ENCODE results near the gene MRTFA. TPM values are rescaled to one million over a fixed set of nuclear protein-coding genes. Genes with fewer than 3 reads are reported as not detected.

MRTFA gene
- total and polyA plus RNA-seq, 9 of the 15 experiments (the other 6 are each of a cell fraction or from before 2014, with no cell fraction given), result 0.84 to 21.1 (median 3.7) TPM

DNA sequence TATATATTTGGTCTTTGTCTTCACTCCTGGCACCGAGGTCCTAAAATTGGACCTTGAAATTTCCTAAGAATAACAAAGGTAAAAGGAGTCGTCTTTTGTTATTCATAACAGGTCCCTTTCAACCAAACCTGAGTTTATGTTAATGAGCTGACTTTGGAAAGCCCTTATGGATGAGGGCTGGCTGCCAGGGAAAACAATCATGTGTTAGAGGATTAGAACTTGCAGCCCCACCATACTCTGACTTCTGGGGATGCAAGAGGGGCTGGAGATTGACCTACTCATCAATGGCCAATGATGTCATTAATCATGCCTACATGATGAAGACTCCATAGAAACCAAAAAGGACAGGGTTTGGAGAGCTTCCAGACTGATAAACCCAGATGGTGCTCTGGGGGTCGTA is 118.9 kb downstream of the MRTFA start:
- TF ChIP-seq, protein P1, sequence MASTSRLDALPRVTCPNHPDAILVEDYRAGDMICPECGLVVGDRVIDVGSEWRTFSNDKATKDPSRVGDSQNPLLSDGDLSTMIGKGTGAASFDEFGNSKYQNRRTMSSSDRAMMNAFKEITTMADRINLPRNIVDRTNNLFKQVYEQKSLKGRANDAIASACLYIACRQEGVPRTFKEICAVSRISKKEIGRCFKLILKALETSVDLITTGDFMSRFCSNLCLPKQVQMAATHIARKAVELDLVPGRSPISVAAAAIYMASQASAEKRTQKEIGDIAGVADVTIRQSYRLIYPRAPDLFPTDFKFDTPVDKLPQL (IDR thresholded peaks at IDR 0.05; ENCODE audit: extremely low read depth, insufficient read length), result no peak
- TF ChIP-seq FIP1L1 (IDR thresholded peaks at IDR 0.05; ENCODE audit: low read depth, low read length, poor library complexity, severe bottlenecking) (no peak), ZNF354B (CRISPR knock-in tag; IDR thresholded peaks at IDR 0.05) (no peak), RNF2 (IDR thresholded peaks at IDR 0.05) (no peak), ZNF668 (CRISPR knock-in tag; IDR thresholded peaks at IDR 0.05) (no peak), MYNN (IDR thresholded peaks at IDR 0.05) (no peak), MYNN (CRISPR knock-in tag; IDR thresholded peaks at IDR 0.05) (no peak), ZNF165 (CRISPR knock-in tag; IDR thresholded peaks at IDR 0.05; ENCODE audit: borderline replicate concordance) (no peak), TEAD2 (tag; IDR thresholded peaks at IDR 0.05) (no peak), KAT8 (IDR thresholded peaks at IDR 0.05; ENCODE audit: low read depth) (no peak), FOXM1 (IDR thresholded peaks at IDR 0.05; ENCODE audit: low read depth) (no peak), FOXM1 (CRISPR knock-in tag; IDR thresholded peaks at IDR 0.05; ENCODE audit: low read depth) (no peak), RBM39 (optimal IDR thresholded peaks at IDR 0.05; ENCODE audit: low read depth, low read length) (no peak)
- TF ChIP-seq, protein P2, sequence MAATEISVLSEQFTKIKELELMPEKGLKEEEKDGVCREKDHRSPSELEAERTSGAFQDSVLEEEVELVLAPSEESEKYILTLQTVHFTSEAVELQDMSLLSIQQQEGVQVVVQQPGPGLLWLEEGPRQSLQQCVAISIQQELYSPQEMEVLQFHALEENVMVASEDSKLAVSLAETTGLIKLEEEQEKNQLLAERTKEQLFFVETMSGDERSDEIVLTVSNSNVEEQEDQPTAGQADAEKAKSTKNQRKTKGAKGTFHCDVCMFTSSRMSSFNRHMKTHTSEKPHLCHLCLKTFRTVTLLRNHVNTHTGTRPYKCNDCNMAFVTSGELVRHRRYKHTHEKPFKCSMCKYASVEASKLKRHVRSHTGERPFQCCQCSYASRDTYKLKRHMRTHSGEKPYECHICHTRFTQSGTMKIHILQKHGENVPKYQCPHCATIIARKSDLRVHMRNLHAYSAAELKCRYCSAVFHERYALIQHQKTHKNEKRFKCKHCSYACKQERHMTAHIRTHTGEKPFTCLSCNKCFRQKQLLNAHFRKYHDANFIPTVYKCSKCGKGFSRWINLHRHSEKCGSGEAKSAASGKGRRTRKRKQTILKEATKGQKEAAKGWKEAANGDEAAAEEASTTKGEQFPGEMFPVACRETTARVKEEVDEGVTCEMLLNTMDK (IDR thresholded peaks at IDR 0.05; ENCODE audit: borderline replicate concordance, insufficient read depth, low read depth, low read length, poor library complexity, severe bottlenecking), result no peak
- TF ChIP-seq, protein P3, sequence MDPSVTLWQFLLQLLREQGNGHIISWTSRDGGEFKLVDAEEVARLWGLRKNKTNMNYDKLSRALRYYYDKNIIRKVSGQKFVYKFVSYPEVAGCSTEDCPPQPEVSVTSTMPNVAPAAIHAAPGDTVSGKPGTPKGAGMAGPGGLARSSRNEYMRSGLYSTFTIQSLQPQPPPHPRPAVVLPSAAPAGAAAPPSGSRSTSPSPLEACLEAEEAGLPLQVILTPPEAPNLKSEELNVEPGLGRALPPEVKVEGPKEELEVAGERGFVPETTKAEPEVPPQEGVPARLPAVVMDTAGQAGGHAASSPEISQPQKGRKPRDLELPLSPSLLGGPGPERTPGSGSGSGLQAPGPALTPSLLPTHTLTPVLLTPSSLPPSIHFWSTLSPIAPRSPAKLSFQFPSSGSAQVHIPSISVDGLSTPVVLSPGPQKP (CRISPR knock-in tag; IDR thresholded peaks at IDR 0.05), result no peak
- TF ChIP-seq, protein P4, sequence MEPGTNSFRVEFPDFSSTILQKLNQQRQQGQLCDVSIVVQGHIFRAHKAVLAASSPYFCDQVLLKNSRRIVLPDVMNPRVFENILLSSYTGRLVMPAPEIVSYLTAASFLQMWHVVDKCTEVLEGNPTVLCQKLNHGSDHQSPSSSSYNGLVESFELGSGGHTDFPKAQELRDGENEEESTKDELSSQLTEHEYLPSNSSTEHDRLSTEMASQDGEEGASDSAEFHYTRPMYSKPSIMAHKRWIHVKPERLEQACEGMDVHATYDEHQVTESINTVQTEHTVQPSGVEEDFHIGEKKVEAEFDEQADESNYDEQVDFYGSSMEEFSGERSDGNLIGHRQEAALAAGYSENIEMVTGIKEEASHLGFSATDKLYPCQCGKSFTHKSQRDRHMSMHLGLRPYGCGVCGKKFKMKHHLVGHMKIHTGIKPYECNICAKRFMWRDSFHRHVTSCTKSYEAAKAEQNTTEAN (CRISPR knock-in tag; IDR thresholded peaks at IDR 0.05), result no peak
- in situ Hi-C loops (cut with MboI), result no loop called here
- WGBS (ENCODE audit: insufficient coverage, low coverage, missing lambda C conversion rate), result 59% methylated on average over 3 of the region's 3 CpGs
- no peak for DNase-seq (ENCODE audit: extremely low read depth in 1 of 4, low spot score in 3 of 4)
- H3K36me3 ChIP-seq (ENCODE audit: control insufficient read depth, insufficient read depth, low read length), result no peaks in the 10 kb centered on the region
- H3K27me3 ChIP-seq (ENCODE audit: control insufficient read depth in 2 of 2, insufficient read depth in 2 of 2, low read length in 2 of 2), result no peaks in the 10 kb centered on the region
- H3K9me1 ChIP-seq (ENCODE audit: control insufficient read depth, insufficient read depth, low read length), result no peaks in the 10 kb centered on the region
- no peak for ATAC-seq
- no peak overlapping the region for H3K4me3 ChIP-seq
- H2AFZ ChIP-seq (ENCODE audit: low read depth, low read length), result no peak overlapping the region
- H3K9ac ChIP-seq (ENCODE audit: insufficient read depth in 1 of 2, low read depth in 2 of 2, low read length in 2 of 2), result no peak overlapping the region
- no peak overlapping the region for H3K4me2 ChIP-seq (ENCODE audit: insufficient read depth, low read length)
- ChIA-PET POLR2A (interaction anchor here (1.2 kb wide), 1 partner anchor 14 kb away, joined by 4 read pairs; no protein-coding TSS in a partner anchor), CTCF (ENCODE audit: low intra/inter-chr PET ratio) (no interaction called here)
- BruUV-seq (replicated peaks), result no TSS peak
- H3K9me3 ChIP-seq (replicated peaks; ENCODE audit: control insufficient read depth, insufficient read depth, low read depth, low read length), result no peaks in the 10 kb centered on the region
- no peak for FAIRE-seq
- H4K20me1 ChIP-seq (replicated peaks; ENCODE audit: control insufficient read depth, insufficient read depth, low read length), result no peaks in the 10 kb centered on the region
- no peaks in the 10 kb centered on the region for H3K4me1 ChIP-seq (replicated peaks in 1 of 2; ENCODE audit: control insufficient read depth in 2 of 2, insufficient read depth in 2 of 2, low read length in 2 of 2)
- intact Hi-C loops (cut with micrococcal nuclease), result no loop called here
- H3K79me2 ChIP-seq (ENCODE audit: control insufficient read depth, insufficient read depth, low read length), result no peaks in the 10 kb centered on the region
- H3K27ac ChIP-seq (ENCODE audit: extremely low read depth, low read depth, low read length), result no peak overlapping the region
